Mucosa of stomach (tissue), 1 donor: Measurements from ENCODE around the gene MFSD2B.

ENCODE experiments used
- H3K27me3 ChIP-seq: one replicate; pipeline ENCODE4 v1.7.0; 2013; ENCODE audit warnings: mild to moderate bottlenecking, low read length; ENCODE audit not compliant: control insufficient read depth, insufficient read depth
- H3K36me3 ChIP-seq: one replicate; pipeline ENCODE4 v1.7.0; 2013; ENCODE audit warnings: low read length; ENCODE audit not compliant: control insufficient read depth, insufficient read depth
- H3K4me1 ChIP-seq: one replicate; pipeline ENCODE4 v1.7.0; 2013; ENCODE audit warnings: mild to moderate bottlenecking, low read length; ENCODE audit not compliant: control insufficient read depth, insufficient read depth
- H3K4me3 ChIP-seq: one replicate; pipeline ENCODE4 v1.7.0; 2013; ENCODE audit warnings: low read length
- H3K9ac ChIP-seq: one replicate; pipeline ENCODE4 v1.7.0; 2013; ENCODE audit warnings: mild to moderate bottlenecking, low read length, moderate library complexity
- H3K9me3 ChIP-seq: one replicate; pipeline ENCODE4 v1.7.0; 2013; ENCODE audit warnings: mild to moderate bottlenecking, low read length, moderate library complexity; ENCODE audit not compliant: control insufficient read depth
- donor health status: Pancreatic carcinoma.

The MFSD2B gene, protein sequence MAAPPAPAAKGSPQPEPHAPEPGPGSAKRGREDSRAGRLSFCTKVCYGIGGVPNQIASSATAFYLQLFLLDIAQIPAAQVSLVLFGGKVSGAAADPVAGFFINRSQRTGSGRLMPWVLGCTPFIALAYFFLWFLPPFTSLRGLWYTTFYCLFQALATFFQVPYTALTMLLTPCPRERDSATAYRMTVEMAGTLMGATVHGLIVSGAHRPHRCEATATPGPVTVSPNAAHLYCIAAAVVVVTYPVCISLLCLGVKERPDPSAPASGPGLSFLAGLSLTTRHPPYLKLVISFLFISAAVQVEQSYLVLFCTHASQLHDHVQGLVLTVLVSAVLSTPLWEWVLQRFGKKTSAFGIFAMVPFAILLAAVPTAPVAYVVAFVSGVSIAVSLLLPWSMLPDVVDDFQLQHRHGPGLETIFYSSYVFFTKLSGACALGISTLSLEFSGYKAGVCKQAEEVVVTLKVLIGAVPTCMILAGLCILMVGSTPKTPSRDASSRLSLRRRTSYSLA

DNA sequence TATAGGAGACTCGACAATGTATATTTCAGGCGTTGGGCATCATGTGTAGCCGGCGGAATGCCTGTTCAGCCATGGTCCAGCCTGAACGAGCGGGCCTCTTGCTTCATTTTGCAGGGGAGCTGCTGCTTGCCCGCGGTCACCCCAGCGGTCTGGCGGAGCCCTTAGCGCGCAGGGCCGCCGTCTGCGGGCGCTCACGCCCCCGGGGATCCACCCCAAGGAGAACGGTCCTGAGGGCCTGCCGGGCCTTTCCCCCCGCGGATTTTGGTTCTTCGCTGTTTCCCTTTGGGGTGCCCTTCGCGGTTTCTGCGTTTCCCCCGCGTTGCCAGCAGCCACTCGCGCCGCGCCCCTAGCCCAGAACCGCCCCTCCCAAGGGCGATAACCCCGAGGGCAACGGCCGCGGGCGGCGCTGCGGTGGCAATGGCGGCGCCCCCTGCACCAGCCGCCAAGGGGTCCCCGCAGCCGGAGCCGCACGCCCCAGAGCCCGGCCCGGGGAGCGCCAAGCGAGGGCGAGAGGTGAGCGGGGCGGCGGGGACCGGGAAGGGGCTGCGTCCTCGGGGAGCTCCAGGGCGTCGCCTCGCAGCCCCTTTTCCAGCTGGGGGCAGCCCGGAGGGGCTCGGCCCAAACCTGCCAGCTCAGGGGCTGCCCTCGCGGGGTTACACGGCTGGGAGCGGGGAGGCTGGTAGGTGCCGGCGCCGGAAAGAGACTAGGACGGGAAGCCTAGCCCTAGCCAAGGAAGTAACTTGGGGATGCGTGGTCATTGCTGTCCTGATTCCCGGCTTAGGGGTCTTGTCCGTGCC, at the start of gene MFSD2B:
Gene MFSD2B, plus strand, starts transcription at position 406 of the 797 bp plus-strand sequence. Its CDS starts 12 bp downstream, at position 418.
- Histone ChIP-seq H3K4me3 (no peak within 1 kb of the TSS), H3K4me1 (no peaks in the 10 kb centered on the region), H3K9ac (peak within 1 kb of the TSS; percentile 3), H3K36me3 (no peaks in the 10 kb centered on the region), H3K27me3 (peaks cover 32% of the 10 kb centered on the region), H3K9me3 (no peaks in the 10 kb centered on the region)

DNA sequence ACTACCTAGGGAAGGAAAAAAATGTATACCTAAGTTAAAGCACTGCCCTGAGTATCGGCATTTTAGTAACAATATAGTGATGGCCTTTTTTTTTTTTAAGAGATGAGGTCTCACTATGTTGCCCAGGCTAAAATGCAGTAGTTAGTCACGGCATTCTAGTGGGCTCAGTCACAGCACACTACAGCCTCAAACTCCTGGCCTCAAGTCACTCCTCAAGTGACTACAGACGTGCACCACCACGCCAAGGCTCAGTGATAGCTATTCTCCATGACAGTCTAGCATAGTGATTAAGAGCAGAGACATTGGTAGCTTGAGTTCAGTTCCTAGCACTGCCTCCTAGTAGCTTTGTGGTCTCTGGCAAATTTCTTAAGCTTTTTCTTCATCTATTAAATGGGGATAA, 42.0 kb upstream of the MFSD2B start:
- H3K27me3 ChIP-seq, result no peaks in the 10 kb centered on the region
- no peaks in the 10 kb centered on the region for H3K36me3 ChIP-seq
- H3K9me3 ChIP-seq, result no peaks in the 10 kb centered on the region
- no peaks in the 10 kb centered on the region for H3K4me1 ChIP-seq
- H3K4me3 ChIP-seq, result no peak overlapping the region
- H3K9ac ChIP-seq, result no peak overlapping the region

DNA sequence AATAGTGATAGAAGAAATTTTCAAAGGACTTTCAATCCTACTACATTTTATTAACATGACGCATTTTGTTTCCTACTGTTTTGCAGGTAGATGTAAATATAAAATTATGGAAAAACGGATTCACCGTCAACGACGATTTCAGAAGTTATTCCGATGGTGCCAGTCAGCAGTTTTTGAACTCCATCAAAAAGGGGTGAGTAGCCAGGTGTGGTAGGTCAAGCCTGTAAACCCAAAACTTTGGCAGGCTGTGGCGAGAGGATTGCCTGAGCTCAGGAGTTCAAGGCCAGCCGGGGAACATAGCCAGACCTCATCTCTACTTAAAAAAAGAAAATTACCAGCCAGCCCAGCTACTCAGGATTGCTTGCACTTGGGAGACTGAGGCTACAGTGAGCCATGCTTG, 33.0 kb upstream of the MFSD2B start:
- Histone ChIP-seq H3K36me3 (no peaks in the 10 kb centered on the region), H3K27me3 (no peaks in the 10 kb centered on the region), H3K4me3 (no peak overlapping the region)

DNA sequence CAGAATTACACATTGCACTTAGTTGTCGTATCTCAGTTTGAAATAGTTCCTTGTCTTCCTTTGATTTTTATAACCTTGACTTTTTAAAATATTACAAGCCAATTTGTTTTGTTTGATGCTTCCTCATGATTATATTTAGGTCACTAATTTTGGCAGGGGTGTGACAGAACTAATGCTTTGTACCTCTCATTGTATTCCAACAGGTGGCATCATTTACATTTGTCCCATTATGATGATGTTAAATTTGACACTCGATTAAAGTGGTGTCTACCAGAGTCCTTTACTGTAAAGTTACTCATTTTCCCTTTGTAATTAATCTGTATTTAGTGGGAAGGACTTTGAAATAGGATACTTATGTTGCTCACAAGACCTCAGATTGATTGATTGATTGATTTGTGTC, 21.5 kb upstream of the MFSD2B start:
- Histone ChIP-seq H3K27me3 (no peaks in the 10 kb centered on the region), H3K9ac (no peak overlapping the region), H3K4me1 (no peaks in the 10 kb centered on the region), H3K36me3 (no peaks in the 10 kb centered on the region), H3K4me3 (no peak overlapping the region), H3K9me3 (no peaks in the 10 kb centered on the region)

More for the DNA sequence above, 33.0 kb upstream of the MFSD2B start:
- no peak overlapping the region for H3K9ac ChIP-seq
- H3K4me1 ChIP-seq, result no peaks in the 10 kb centered on the region
- no peaks in the 10 kb centered on the region for H3K9me3 ChIP-seq

DNA sequence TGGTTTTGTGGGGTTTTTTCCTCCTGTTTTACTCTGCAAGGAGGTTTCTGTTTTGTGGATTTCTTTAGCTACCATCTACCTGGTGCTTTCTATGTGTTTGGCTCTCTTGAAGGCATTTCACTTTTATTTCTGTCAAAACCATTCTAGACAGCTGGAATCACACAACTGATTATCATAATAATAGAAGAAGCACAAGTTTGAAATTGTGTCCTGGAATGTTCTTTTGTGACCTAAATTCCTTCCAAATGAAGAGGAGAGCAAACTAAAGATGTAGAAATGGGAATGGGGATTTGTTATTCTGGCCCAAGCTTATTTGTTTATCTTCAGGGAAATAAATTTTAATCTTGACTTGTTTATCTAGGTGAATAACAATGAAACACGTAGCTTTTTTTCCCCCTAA, 17.0 kb upstream of the MFSD2B start:
- Histone ChIP-seq H3K4me3 (no peak overlapping the region), H3K9ac (no peak overlapping the region), H3K27me3 (no peaks in the 10 kb centered on the region), H3K9me3 (no peaks in the 10 kb centered on the region), H3K4me1 (no peaks in the 10 kb centered on the region), H3K36me3 (no peaks in the 10 kb centered on the region)

DNA sequence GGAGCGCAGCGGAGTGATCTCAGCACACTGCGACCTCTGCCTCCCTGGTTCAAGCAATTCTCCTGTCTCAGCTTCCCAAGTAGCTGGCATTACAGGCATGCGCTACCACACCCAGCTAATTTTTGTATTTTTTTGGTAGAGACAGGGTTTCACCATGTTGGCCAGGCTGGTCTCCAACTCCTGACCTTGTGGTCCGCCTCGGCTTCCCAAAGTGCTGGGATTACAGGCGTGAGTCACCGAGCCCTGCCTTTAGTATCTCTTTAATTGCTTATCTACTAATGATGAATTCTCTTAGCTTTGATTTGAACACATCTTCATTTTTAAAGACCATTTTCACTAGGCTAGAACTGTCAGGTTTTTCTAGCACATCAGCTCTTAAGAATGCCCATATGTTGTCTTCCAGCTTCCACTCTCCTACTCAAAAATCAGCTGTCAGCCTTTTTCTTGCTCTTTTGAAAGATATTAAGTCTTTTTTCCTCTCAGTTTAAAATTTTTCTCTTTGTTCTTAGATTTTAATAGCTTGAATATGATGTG, 16.1 kb upstream of the MFSD2B start:
- Histone ChIP-seq H3K4me1 (no peaks in the 10 kb centered on the region), H3K4me3 (no peak overlapping the region), H3K27me3 (no peaks in the 10 kb centered on the region), H3K36me3 (no peaks in the 10 kb centered on the region), H3K9ac (no peak overlapping the region), H3K9me3 (no peaks in the 10 kb centered on the region)

DNA sequence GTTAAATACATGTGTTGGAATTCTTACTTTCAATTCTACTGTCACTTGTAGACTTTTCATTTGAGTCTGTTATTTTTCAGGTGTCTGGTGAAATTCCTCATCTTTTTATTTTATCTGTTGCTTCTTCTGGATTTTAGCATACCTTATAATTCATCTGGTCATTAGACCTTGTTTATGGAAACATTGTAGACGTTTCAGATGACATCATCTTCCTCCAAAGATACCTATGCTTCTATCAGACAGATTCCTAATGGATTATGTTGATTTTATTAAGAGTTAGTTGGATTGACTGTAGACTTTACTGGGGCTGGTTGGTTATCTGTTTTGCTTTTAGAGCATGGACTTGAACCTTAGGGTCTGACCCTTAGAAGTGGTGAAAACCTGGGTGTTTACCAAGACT, 15.3 kb upstream of the MFSD2B start:
- Histone ChIP-seq H3K9ac (no peak overlapping the region), H3K4me1 (no peaks in the 10 kb centered on the region), H3K4me3 (no peak overlapping the region), H3K36me3 (no peaks in the 10 kb centered on the region), H3K9me3 (no peaks in the 10 kb centered on the region), H3K27me3 (no peaks in the 10 kb centered on the region)

DNA sequence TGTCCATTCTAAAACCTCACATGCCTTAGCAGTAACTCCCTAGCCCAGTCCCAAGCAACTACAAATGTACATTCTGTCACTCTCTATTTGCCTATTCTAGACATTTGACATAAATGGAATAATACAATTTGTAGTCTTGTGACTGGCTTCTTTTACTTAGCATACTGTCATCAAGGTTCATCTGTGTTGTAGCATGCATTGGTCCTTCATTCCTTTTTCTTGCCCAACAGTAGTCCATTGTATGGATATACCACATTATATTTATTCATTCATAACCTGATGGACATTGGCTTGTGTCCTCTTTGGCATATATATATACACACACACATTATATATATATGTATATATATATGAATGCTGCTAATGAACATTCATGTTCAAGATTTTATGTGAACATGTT, 2.2 kb upstream of the MFSD2B start:
- H3K9ac ChIP-seq, result no peak overlapping the region
- no peaks in the 10 kb centered on the region for H3K4me1 ChIP-seq
- H3K4me3 ChIP-seq, result no peak overlapping the region
- peaks cover 32% of the 10 kb centered on the region for H3K27me3 ChIP-seq
- H3K9me3 ChIP-seq, result no peaks in the 10 kb centered on the region
- H3K36me3 ChIP-seq, result no peaks in the 10 kb centered on the region

DNA sequence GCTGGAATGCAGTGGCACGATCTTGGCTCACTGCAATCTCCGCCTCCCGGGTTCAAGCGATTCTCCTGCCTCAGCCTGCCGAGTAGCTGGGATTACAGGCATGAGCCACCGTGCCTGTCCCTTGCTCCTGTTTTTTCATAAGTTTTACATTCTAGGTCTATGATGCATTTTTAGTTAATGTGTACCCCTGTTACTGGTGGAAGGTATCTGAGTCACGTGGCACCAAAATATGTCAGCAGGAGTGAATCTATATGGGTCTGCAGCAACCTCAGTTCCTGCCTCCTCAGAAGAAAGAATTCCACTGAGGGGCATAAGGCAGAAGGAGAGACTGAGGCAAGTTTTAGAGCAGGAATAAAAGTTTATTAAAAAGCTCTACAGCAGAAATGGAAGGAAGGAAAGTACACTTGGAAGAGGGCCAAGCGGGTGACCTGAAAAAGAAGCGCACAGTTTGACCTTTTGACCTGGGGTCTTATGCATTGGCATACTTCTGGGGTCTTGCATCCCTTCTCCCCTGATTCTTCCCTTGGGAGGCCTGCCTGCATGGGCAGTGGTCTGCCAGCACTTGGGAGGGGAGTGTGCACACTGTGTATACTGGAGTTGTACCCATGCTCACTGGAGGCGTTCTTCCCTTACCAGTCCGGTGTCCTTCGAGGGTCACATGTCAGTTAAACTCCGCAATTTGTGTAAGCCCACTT, 1.1 kb upstream of the MFSD2B start:
- no peak overlapping the region for H3K4me3 ChIP-seq
- no peaks in the 10 kb centered on the region for H3K9me3 ChIP-seq
- no peaks in the 10 kb centered on the region for H3K36me3 ChIP-seq
- H3K27me3 ChIP-seq, result peaks cover 32% of the 10 kb centered on the region
- no peaks in the 10 kb centered on the region for H3K4me1 ChIP-seq
- no peak overlapping the region for H3K9ac ChIP-seq

DNA sequence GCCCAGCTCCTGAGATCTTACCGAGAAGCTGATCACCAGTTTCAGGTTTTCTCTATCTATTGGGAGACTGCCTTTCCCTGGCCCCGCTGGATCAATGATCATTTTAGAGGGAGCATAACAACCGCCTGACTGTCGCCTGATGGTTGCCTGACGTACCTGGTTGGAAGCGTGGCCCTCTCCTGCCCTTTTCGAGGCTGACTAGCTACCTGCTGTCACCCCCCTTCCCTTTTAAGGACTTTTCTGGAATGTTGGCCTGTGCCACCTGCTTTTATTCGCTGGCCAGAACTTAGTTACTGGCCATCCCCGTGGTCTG, 562 bp upstream of the MFSD2B start:
- Histone ChIP-seq H3K27me3 (peaks cover 32% of the 10 kb centered on the region), H3K4me3 (no peak overlapping the region), H3K9ac (no peak overlapping the region), H3K9me3 (no peaks in the 10 kb centered on the region), H3K4me1 (no peaks in the 10 kb centered on the region), H3K36me3 (no peaks in the 10 kb centered on the region)

DNA sequence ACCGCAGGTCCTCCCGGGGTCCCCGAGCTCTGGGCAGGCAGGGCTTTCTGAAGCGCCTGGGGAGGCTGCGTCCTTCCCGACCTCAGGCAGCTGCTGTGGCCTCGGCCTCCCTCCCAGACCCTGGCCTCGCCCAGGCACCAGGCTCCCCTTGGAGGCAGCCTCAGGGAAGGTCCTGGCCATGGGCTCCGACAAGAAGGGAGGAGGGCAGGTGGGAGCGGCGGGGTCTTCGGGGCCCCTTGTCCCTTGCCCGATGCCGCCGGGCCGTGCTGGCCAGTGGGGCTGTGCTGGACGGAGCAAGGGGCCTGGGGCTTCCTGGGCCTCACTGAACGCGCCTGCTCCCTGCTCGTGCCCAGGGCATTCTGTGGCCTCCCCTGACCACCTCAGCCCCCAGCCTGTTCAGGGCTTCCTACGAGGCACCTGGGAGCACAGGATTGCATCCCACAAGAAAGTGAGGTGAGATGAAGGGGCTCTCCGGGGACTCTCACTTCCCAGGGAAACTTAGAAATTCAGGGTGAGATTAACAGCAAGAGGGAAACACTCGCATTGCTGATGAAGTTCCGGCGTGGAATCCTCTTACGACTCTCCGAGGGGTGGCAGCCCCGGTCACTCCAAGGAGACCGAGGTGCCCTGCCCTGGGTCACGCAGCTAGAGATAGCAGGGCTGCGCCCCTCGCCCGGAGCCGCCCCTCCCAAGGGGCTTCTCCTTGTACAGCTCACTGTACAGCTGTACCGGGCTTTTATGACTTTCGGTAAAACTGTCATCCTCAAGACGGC, 778 bp downstream of the MFSD2B start:
- Histone ChIP-seq H3K4me3 (no peak overlapping the region), H3K36me3 (no peaks in the 10 kb centered on the region), H3K4me1 (no peaks in the 10 kb centered on the region), H3K27me3 (peaks cover 32% of the 10 kb centered on the region), H3K9me3 (no peaks in the 10 kb centered on the region), H3K9ac (no peak overlapping the region)
